Inferior parietal cortex (tissue), 1 donor: Measurements from ENCODE around the gene B3GNT4.
"Not testable (repeated sequence)": the region's sequence is repeated elsewhere in the genome, so short reads cannot be mapped to it uniquely, and the experiment has no call there.

Experiments used
- DNase-seq: peaks from one replicate; pipeline ENCODE4 v3.0.0-alpha.2; 2016; ENCODE audit errors: extremely low spot score

The B3GNT4 gene

GRCh38 chr12:122215771-122216170 lies 12.3 kb downstream of the B3GNT4 start:
- DNase-seq = no peak

- no peak for DNase-seq
These were observed 12.9 kb downstream of the B3GNT4 start for GRCh38 chr12:122216445-122216844.

- peak; percentile 99 for DNase-seq
These were observed 22.3 kb downstream of the B3GNT4 start, which contains the start of gene DIABLO for GRCh38 chr12:122225683-122226365. DIABLO (minus strand) TSS chr12:122226052; CDS start chr12:122226014, 38 bp downstream.

- DNase-seq = no peak
These were observed 23.0 kb downstream of the B3GNT4 start for GRCh38 chr12:122226366-122227125.

GRCh38 chr12:122227341-122227740 lies 23.8 kb downstream of the B3GNT4 start:
- DNase-seq = no peak

GRCh38 chr12:122228092-122228491 lies 24.6 kb downstream of the B3GNT4 start:
- DNase-seq = no peak

- no peak for DNase-seq
These were observed 27.3 kb downstream of the B3GNT4 start for GRCh38 chr12:122230798-122231197.

GRCh38 chr12:122232691-122233090 lies 29.2 kb downstream of the B3GNT4 start:
- DNase-seq = no peak

GRCh38 chr12:122235741-122236140 lies 32.2 kb downstream of the B3GNT4 start:
- no peak for DNase-seq

GRCh38 chr12:122238861-122239260 lies 35.4 kb downstream of the B3GNT4 start:
- no peak for DNase-seq

GRCh38 chr12:122243965-122244364 lies 40.5 kb downstream of the B3GNT4 start:
- no peak for DNase-seq

- DNase-seq = no peak
These were observed 41.3 kb downstream of the B3GNT4 start for GRCh38 chr12:122244565-122245371.

GRCh38 chr12:122245553-122245952 lies 42.0 kb downstream of the B3GNT4 start:
- no peak for DNase-seq

GRCh38 chr12:122250047-122250446 lies 46.5 kb downstream of the B3GNT4 start:
- no peak for DNase-seq

- DNase-seq = no peak
These were observed 47.0 kb downstream of the B3GNT4 start for GRCh38 chr12:122250536-122250935.

- not testable (repeated sequence) for DNase-seq
These were observed 55.0 kb downstream of the B3GNT4 start for GRCh38 chr12:122258462-122258861.
